Osteocyte (in vitro differentiated cells): Measurements from ENCODE around the gene TAC3. TPM values are rescaled to one million over a fixed set of nuclear protein-coding genes. Genes with fewer than 3 reads are reported as not detected.
"Not testable (repeated sequence)": the region's sequence is repeated elsewhere in the genome, so short reads cannot be mapped to it uniquely, and the experiment has no call there.

Experiments
- DNase-seq: peaks from one replicate; pipeline ENCODE4 v3.0.0; 2021; ENCODE audit warnings: mixed read lengths; ENCODE audit not compliant: unreplicated experiment; ENCODE audit errors: extremely low spot score
- H3K27ac Mint-ChIP-seq: one replicate; pipeline ENCODE4 v1.8.0; 2021; ENCODE audit warnings: mild to moderate bottlenecking, mixed read lengths; ENCODE audit not compliant: unreplicated experiment
- H3K27me3 Mint-ChIP-seq: one replicate; pipeline ENCODE4 v1.8.0; 2021; ENCODE audit warnings: mixed read lengths; ENCODE audit not compliant: unreplicated experiment
- H3K36me3 Mint-ChIP-seq: one replicate; pipeline ENCODE4 v1.8.0; 2021; ENCODE audit warnings: mixed read lengths; ENCODE audit not compliant: unreplicated experiment
- H3K4me1 Mint-ChIP-seq: one replicate; pipeline ENCODE4 v1.8.0; 2021; ENCODE audit warnings: mixed read lengths; ENCODE audit not compliant: unreplicated experiment
- H3K4me3 Mint-ChIP-seq: one replicate; pipeline ENCODE4 v1.8.0; 2021; ENCODE audit warnings: mild to moderate bottlenecking, moderate library complexity, mixed read lengths; ENCODE audit not compliant: unreplicated experiment
- H3K9me3 Mint-ChIP-seq: one replicate; pipeline ENCODE4 v1.8.0; 2021; ENCODE audit warnings: mixed read lengths; ENCODE audit not compliant: unreplicated experiment
- total RNA-seq: library from RNA; stranded (reverse); gene quantifications from 2 replicates; pipeline ENCODE4 v1.2.1, GENCODE V29; 2021
- TF ChIP-seq, protein P1 (sequence below): fragments of 200-600 bp; sonication (generic); IDR thresholded peaks from 2 replicates; pipeline ENCODE4 v1.5.0; 2021; ENCODE audit warnings: antibody characterized with exemption, mild to moderate bottlenecking, moderate library complexity

Gene TAC3
- total RNA-seq, 1 donor from 2014 or later: not detected

DNA sequence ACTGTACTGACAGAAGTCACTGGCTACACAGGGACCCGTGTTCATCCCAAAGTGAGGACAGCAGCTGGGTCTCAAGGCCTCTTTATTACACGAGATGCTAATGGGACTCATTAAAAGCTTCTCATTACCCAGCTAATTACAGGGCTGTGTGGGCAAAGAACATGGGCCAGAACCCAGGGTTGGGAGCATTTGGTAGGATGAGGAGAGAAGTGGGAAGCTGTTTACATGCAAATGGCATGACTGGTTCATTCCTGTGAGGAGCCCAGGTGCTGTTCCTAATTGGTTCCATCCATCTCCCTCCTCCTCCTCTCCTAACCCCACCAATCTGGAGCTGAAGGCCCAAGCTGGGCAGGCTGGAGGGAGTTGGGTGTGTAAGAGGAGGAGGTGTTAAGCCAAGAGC lies 8.9 kb upstream of the TAC3 start:
- Mint-ChIP-seq H3K4me3 (no peak overlapping the region), H3K36me3 (no peaks in the 10 kb centered on the region), H3K4me1 (no peaks in the 10 kb centered on the region), H3K9me3 (no peaks in the 10 kb centered on the region), H3K27ac (no peak overlapping the region), H3K27me3 (peaks cover 40% of the 10 kb centered on the region)
- no peak for DNase-seq
- TF ChIP-seq, protein P1, sequence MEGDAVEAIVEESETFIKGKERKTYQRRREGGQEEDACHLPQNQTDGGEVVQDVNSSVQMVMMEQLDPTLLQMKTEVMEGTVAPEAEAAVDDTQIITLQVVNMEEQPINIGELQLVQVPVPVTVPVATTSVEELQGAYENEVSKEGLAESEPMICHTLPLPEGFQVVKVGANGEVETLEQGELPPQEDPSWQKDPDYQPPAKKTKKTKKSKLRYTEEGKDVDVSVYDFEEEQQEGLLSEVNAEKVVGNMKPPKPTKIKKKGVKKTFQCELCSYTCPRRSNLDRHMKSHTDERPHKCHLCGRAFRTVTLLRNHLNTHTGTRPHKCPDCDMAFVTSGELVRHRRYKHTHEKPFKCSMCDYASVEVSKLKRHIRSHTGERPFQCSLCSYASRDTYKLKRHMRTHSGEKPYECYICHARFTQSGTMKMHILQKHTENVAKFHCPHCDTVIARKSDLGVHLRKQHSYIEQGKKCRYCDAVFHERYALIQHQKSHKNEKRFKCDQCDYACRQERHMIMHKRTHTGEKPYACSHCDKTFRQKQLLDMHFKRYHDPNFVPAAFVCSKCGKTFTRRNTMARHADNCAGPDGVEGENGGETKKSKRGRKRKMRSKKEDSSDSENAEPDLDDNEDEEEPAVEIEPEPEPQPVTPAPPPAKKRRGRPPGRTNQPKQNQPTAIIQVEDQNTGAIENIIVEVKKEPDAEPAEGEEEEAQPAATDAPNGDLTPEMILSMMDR: no peak

DNA sequence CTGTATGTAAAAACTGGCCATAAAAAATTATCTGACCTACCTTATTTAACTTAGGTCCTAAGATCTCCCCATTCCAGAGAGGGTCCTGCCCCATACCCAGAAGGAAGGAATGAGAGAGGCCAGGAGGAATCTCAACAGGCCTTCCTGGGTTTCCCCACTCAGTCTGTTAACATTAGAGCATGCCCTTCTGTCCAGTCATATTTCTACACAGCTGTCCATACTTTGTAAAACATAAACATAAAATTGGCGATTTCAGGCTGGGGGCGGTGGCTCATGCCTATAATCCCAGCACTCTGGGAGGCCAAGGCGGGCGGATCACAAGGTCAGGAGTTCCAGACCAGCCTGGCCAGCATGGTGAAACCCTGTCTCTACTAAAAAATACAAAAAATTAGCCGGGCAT lies 6.0 kb upstream of the TAC3 start:
- H3K4me1 Mint-ChIP-seq, DNase-seq, H3K9me3 Mint-ChIP-seq, H3K4me3 Mint-ChIP-seq, H3K27ac Mint-ChIP-seq, H3K36me3 Mint-ChIP-seq: not testable (repeated sequence)
- peaks cover 29% of the 10 kb centered on the region for H3K27me3 Mint-ChIP-seq

DNA sequence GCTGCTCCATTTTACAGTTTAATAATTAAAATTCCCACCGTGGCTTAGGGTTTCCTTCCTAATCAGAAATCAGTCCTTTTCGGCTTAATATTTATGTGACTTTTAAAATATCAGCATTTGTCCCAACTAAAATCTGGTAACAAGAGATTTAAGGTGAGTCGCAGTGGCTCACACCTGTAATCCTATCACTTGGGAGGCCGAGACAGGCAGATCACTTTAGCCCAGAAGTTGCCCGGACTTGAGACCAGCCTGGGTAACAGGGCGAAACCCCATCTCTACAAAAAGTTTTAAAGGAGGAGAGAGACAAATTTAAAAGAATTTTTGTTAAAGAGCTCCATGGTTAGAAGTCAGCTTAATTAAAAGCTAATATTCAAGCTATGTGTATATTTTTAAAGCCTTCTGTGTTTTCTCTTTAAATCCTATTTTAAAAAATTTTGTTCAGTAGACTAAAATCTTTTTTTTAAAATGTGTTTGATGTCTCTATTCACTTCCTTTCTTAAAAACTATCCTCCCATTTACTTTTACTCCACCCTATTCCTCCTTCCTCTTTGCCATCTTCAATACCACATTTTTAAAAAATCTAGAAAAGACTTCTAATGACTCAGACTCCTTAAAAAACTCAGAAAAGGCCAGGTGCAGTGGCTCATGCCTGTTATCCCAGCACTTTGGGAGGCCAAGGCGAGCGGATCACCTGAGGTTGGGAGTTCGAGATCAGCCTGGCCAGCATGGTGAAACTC lies 3.8 kb upstream of the TAC3 start:
- H3K27me3 Mint-ChIP-seq: peaks cover 28% of the 10 kb centered on the region

DNA sequence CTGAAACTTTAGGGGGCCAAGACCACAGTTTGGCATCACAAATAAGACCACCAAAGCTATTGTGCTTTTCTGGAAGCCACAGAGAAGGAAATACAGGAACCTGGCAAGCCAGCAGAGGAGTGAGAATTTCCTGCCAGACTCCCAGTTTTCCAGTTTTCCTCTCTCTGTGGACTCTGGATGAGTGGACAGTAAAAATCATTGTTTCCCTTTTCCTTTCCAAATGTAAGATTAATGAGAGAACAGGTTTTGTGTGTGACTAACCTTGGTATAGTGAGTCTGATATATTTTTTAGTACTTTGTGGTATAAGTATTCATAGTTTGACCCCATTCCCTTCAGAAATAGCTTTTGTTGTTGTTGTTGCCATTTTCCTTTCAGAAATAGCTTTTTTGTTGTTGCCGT lies 2.6 kb upstream of the TAC3 start:
- TF ChIP-seq, protein P1: no peak
- H3K9me3 Mint-ChIP-seq: no peaks in the 10 kb centered on the region
- H3K27ac Mint-ChIP-seq: no peak overlapping the region
- no peaks in the 10 kb centered on the region for H3K36me3 Mint-ChIP-seq
- no peaks in the 10 kb centered on the region for H3K4me1 Mint-ChIP-seq
- H3K27me3 Mint-ChIP-seq: peaks cover 31% of the 10 kb centered on the region
- DNase-seq: no peak
- H3K4me3 Mint-ChIP-seq: no peak overlapping the region

More for the DNA sequence above, 3.8 kb upstream of the TAC3 start:
- Mint-ChIP-seq H3K36me3 (no peaks in the 10 kb centered on the region), H3K27ac (no peak overlapping the region), H3K4me3 (no peak overlapping the region), H3K9me3 (no peaks in the 10 kb centered on the region), H3K4me1 (no peaks in the 10 kb centered on the region)
- DNase-seq: no peak
- TF ChIP-seq, protein P1: no peak

DNA sequence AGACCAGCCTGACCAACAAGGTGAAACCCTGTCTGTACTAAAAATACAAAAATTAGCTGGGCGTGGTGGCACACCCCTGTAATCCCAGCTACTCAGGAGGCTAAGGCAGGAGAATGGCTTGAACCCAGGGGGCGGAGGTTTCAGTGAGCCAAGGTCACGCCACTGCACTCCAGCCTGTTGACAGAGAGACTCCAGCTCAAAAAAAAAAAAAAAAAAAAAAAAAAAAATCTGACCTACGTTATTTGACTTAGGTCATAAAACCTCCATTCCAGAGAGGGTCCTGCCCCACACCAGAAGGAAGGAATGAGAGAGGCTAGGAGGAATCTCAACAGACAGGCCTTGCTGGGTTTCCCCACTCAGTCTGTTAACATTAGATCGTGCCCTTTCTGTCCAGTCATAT lies 2.0 kb upstream of the TAC3 start:
- H3K27ac Mint-ChIP-seq, H3K4me1 Mint-ChIP-seq, H3K9me3 Mint-ChIP-seq, H3K36me3 Mint-ChIP-seq, H3K4me3 Mint-ChIP-seq, DNase-seq: not testable (repeated sequence)
- peaks cover 35% of the 10 kb centered on the region for H3K27me3 Mint-ChIP-seq

DNA sequence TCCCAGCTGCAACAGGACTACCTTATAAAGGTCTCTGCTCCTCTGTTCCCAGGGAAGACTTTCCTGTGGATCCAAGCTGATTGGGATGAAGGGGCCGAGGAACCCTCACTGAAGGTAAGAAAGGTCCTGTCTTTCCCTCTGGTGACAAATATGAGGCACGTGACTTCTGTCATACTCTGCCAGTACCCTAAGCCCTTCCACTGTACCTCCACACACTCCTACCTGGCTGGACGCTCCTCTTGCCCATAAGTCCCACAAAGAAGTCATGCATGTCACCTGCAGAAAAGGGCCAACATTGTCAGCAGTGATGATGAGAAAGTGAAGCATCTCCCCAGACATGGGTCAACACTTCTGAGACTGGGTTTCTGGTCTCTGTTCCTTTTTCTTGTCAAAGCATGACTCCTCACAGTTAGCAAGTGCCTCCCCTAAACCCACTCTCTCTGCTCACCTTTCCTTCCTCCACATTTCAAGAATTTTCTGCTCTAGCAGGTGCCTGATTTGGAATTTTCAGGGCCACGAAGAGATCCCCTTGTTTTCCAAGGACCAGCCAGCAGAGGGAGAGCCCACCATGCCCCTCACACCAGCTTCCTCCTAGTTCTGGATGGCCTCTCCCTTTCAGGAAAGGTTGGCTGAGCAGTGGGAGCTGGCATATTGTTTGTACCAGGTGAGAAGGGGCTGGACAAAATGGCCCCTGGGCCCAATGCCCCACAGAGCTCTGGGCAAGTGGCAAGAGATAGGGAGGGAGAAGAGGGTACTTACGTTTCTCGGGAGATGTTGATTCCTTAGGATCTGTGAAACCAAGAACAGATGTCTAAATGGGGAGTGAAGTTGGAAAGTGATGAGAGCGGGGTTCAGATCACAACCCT lies 3.5 kb downstream of the TAC3 start:
- TF ChIP-seq, protein P1: no peak
- peaks cover 45% of the 10 kb centered on the region for H3K27me3 Mint-ChIP-seq
- no peaks in the 10 kb centered on the region for H3K9me3 Mint-ChIP-seq
- peaks cover 7% of the 10 kb centered on the region for H3K4me1 Mint-ChIP-seq
- no peak overlapping the region for H3K27ac Mint-ChIP-seq
- no peaks in the 10 kb centered on the region for H3K36me3 Mint-ChIP-seq
- no peak for DNase-seq
- H3K4me3 Mint-ChIP-seq: no peak overlapping the region
